HEK293 (cell line): ENCODE results near the gene CREB3L1.

ENCODE experiments used
- KLF9 ChIP-seq: fragments of 450-650 bp; formaldehyde crosslinking; IDR thresholded peaks from 2 replicates; pipeline ENCODE4 v1.5.1; 2016; ENCODE audit warnings: missing biosample characterization, missing genetic modification characterization, low read depth
- REPIN1 ChIP-seq: fragments of 450-650 bp; formaldehyde crosslinking; IDR thresholded peaks from 2 replicates; pipeline ENCODE4 v1.5.1; 2017; ENCODE audit warnings: missing biosample characterization, missing genetic modification characterization, low read depth
- ZNF146 ChIP-seq: fragments of 450-650 bp; formaldehyde crosslinking; IDR thresholded peaks from 2 replicates; pipeline ENCODE4 v1.5.1; 2016; ENCODE audit warnings: missing biosample characterization, missing genetic modification characterization
- ZNF24 ChIP-seq: fragments of 450-650 bp; formaldehyde crosslinking; IDR thresholded peaks from 2 replicates; pipeline ENCODE4 v1.5.1; 2016; ENCODE audit warnings: missing biosample characterization, missing genetic modification characterization
- ZNF692 ChIP-seq: fragments of 450-650 bp; formaldehyde crosslinking; IDR thresholded peaks from 2 replicates; pipeline ENCODE4 v1.5.1; 2016; ENCODE audit warnings: missing biosample characterization, missing genetic modification characterization

DNA sequence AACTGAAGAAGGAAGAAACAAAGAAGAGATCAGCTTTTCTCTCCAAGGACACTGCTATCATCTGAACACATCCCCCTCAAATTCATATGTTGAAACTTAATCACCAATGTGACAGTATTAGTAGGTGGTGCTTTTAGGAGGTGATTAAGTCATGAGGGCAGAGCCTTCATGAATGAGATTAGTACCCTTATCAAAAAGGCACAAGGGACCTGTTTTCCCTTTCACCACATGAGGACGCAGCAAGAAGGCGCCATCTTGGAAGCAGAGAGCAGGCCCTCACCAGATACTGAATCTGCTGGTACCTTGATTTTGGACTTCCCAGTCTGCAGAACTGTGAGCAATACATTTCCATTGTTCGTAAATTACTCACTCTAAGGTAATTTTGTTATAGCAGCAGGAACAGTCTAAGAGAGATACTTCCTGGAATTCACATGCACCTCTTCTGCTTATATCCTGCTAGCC is 20.9 kb upstream of the CREB3L1 start:
- TF ChIP-seq REPIN1 (no peak), KLF9 (tag by site-specific recombination) (no peak), ZNF24 (tag by site-specific recombination) (no peak), ZNF692 (no peak), ZNF146 (tag by site-specific recombination) (no peak)
